ENCODE results near the gene MID1.
A peak's percentile ranks its signal among the peaks of the same experiment; 100 is the strongest.

Gene MID1

DNA sequence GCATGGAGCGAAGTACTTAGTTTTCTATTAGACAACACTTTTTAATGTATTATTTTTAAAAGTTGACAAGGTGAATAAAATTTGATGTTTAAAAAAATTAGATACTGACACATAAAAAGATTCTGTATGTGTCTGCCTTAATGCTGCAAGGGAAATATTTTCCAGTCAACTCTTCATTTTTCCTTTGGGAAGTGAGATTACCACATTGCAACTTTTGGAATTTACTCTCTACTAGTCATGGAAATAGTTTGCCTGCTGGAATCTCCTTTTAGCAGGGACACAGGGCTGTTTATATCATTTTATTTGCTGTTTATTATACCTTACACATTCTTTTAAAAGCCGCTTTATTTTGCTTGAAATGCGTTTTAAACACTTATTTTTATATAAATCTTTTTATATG lies 135.1 kb downstream of the MID1 start:
- peak; percentile 53 for DNase-seq

DNA sequence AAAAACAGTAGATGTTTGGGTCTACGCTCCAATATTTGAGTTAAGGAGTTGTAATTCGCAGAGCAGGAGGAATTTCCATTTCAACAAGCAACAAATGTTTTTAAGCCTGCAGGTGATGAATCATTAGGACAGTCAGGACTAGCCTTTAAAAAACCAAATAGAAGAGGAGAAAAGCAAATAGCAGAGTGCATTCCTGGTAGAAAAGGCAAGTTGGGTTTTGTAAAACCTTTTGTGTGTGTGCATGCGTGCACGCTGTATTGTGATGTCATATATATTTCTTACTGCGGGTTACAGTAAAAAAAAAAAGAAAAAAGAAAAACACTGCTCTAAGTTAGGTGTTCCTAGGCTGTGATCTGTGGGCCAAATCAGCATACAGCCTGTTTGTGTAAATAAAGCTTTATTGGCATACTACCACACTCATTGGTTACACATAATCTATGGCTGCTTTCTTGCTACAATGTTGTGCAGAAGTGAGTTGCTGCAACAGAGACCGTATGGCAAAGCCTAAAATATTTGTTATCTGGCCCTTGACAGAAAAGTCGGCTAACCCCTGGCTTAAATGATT lies 135.6 kb downstream of the MID1 start:
- DNase-seq, result no peak

DNA sequence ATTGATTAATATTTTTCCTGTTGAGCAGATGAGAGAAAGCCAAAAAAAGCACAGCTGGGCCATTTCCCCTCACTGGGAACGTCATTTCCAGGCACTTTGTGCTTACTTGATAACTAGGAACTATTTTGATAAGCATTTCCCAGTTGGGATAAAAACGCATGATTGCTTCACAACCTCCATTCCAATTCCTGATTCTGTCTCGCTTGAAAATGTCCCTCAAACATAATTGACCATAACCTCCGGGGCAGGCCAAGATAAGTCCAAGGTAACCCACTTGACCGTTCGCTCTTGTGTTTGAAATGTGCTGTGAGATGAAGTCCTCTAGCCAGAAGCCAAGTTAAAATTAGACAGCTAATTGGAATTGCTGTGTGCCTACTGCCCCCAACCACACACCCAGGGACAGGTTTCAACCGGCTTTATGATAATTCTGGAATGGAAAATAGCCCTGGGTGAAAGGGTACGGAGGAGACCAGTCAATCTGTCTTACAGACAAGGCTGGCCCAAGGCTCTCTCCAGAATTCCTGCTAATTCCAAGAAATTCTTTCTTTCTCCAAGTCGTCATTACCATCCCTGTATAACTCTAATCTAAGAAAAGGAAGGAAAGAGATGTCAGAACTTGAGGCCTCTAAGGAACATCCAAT lies 137.1 kb downstream of the MID1 start:
- peak; percentile 25 for DNase-seq

DNA sequence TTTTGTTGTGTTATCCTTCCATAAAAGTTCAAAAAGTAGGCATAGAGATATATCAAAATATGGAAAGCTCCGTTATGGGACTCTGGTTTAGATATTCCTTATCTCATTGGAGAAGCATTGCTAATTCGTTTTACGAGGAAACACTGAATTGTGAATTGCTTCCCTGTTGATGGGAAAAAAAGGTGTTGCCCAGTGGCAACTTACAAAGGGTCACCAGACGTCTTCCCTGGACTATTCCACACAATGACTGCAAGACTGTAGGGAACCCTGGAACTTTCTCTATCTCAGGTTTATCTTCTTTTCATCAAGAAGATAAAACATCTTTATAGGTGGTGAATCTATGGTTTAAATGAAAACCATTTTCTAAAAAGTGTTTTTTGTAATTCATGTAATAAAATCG lies 137.7 kb downstream of the MID1 start:
- no peak for DNase-seq

DNA sequence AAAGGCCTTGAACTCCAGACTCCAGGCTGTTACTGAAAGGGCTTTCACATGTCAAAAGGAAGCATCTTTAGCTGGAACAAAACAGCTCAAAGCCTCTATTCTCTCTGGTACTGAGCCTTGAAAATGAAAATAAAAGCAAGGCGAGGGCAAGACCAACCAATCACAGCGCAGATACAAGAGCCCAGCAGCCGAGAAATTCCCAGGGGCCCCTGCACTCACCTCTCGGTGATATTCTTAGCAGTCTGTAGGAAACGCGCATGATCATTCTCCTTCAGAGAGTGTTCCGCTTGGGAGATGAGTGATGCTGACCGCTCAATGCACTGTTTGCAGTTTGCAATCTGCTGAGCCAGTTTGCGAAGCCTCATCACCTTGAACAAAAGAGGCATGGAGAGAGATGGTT lies 138.1 kb downstream of the MID1 start:
- DNase-seq, result no peak

DNA sequence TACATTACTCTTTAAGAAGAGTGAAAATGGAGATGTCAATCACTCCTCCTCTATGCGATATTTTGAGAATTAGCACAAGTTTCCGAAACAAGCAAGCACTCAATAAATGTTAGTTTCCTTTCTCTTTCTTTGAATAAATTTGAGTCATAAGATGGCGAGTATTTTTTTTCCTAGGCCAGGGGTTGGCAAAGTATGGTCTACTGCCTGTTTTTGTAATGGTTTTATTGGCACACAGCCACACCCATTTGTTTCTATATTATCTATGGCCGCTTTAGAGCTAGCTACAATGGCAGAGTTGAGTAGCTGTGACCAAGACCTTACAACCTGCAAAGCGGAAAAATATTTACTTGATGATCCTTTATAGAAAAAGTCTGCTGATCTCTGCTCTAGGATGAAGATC lies 139.5 kb downstream of the MID1 start:
- DNase-seq, result no peak

DNA sequence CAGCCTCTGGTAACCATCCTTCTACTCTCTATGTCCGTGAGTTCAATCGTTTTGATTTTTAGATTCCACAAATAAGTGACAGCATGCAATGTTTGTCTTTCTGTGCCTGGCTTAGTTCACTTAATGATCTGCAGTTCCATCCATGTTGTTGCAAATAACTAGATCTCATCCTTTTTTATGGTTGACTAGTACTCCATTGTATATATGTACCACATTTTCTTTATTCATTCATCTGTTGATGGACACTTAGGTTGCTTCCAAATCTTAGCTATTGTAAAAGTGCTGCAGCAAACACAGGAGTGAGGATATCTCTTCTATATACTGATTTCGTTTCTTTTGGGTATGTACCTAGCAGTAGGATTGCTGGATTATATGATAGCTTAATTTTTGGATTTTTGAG lies 140.9 kb downstream of the MID1 start:
- no peak for DNase-seq

DNA sequence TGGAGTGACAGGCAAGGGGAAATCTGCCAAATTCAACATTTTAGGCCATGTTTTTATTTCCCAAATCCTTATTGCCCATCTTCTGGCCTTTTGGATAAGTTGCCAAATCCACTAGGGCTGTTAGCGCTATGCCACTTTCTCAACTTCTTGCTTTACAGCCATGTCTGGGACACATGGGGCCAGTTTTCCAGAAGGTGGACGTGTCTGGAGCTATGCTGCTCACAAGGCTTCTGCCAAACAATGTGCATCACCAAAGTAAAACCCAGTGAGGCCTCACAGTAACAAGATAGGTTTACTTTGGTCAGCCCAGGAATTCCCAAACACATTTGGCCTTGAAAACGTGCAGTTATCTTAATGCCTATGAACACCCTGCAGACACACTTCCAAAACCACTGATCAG lies 142.9 kb downstream of the MID1 start:
- DNase-seq, result no peak

DNA sequence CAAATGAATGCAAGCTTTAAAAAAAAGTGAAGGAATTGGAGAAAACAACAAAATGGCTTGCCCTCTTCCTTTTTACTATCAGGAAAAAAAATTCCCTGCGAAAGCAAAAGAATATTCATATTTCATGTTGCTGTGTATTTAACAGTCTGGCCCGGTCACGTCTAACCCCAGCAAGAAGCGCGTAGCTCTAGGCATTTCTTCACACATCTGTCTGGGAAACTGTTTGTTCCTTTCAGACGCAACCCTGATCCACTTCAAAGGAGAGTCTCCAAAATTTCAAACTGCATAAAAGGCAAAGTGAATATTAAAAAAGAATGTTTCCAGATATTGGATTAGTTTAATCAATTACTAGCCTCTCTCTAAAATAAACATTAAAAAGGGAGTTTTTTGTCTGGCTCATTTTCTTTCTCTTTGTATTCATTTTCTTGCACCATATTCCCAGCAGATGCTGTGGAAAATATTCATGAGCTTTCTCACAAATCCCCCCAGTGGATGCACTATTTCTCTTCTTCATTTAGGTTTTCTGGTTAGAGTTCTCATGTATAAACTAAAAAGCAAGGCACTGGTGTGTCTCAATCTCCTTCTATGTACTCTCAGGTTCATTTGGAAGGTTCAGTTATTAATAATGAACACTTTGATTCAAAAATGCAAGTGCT lies 145.3 kb downstream of the MID1 start:
- no peak for DNase-seq

DNA sequence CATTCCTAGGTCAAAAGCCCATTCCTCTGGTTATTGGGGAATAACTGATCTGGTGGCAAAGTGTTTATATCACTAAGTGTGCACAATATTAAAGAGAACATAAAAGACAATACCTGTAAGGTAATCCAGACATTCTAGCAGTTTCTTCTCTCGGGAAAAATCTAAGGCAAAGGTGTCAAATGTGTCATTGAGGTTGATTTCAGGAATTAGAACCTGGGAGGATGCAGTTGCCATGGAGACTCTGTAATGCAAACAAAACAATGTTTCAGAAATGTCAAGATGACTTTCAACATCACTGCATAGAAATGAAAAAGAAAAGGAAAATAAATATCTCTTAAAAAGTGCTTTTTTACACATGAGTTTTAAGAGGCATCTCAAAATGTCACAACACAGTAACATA lies 145.9 kb downstream of the MID1 start:
- no peak for DNase-seq

DNA sequence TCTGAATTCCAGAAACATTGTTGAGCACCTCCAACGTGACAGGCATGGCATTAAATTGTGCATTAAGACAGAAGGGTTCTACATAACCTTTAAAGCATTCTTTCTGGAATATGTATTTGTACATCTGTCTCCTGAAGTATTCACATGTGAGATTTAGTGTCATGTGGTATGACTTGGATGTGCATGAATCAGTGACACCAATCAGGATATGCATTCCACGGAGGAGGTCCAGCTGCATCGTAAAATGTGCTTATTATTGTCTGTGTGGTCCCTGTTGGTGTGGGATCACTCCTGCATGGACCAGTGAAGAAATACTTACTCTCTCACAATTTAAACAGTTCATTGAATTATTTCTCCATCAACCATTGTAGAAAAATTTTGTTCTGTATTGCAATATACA lies 149.0 kb downstream of the MID1 start:
- DNase-seq, result no peak

DNA sequence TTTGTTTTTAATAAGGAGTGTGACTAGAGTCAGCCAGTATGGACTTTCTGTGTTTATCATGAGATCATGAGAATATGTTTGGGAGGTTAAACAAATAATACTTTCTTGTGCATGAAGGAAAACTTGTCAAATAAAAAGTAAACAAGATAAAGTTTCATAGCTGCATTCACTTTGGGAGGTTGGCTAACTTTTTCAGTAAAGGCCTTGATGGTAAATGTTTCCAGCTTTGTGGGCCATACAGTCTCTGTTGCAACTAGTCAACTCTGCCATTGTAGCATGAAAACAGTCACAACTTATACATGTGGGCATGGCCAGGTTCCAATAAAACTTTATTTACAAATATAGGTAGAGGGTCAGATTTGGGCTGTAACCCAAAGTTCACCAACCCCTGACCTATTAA lies 150.4 kb downstream of the MID1 start:
- no peak for DNase-seq

DNA sequence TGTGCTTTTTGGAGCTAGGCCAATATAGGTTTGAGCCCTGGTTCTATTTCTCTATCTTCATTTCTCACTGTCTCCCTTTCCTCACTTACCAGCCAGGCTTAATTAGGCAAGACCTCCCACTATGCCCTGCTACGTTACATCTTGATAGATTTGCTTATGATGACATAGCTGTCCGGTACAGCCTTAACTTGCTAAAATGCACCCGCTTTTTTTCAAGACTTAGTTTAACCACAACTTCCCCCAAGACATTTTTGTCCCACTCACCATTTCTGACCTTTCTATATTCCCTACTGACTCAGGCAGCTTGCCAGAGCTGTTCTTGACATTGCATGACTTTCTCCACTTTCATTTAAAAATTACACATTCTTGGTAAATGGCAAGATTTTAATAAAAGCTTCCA lies 152.6 kb downstream of the MID1 start:
- peak; percentile 75 for DNase-seq

DNA sequence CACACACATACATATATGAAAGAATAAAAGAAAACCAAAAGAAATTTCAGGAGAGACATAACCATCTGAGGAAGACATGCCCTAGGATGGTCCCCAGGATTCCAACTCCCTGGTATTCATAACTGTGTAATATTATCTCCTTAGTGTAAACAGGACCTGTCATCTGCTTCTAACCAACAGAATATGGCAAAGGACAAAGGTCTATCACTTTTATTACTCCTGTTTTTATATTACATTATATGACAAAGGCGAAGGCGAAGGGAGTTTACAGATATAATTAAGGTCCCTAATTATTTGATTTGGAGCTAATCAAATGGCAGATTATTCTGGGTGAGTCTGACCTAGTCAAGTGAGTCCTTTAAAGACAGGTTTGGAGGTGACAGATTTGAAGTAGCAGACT lies 155.1 kb downstream of the MID1 start:
- DNase-seq, result no peak

DNA sequence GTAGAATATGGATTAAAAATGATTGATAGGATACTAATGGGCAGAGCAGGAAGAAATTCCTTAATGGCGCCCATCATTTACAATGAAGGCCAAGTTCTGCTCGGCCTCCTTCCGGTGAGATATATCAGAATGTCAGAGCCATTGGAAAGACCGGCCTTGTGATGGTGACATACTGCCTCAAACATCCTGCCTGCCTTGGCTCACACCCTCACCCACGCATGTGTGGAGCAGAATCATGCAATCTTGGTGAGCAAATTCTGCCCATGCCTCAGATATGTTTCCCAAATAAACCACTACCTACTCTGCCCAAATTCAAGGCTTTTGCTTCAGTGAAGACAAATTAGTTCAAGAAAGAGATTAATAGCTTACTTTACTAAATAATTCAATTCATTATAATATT lies 163.3 kb downstream of the MID1 start:
- DNase-seq, result no peak

DNA sequence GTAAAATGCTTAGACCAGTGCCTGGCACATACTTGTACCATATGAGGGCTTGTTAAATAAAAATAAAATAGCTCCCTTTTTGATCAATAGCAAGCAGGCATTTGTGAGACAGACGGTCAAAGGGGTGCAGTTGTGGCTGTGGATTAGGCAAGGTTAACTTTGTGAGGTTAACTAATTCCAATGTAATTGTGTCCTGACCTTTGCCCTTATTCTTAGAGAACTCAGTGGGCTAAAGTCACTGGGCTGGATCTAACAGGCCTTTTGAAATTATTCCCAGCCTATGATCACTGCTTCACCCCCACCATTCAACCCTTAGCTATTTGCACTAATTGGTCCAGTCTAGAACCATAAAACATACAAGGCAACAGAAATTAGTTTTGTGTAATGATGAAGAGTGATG lies 166.4 kb downstream of the MID1 start:
- DNase-seq, result no peak

DNA sequence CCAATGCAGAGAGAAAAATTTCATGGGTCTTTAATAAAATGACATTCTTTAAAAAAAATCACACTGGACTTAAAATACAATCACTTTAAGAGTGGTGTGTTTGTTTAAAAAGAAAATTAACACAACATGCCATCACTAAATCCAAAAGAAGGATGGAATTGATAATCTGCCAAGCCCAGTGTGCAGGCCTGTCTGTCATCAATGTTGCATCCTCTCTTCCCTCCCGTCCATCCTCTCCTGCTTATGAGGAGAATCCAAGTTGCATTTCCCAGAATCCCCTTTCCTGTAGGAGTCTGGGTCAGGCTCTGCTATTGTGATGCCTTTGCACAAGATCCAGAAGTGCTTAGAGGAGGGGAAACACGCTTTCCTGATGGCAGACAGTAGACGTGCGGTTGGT lies 169.4 kb downstream of the MID1 start:
- DNase-seq, result no peak

DNA sequence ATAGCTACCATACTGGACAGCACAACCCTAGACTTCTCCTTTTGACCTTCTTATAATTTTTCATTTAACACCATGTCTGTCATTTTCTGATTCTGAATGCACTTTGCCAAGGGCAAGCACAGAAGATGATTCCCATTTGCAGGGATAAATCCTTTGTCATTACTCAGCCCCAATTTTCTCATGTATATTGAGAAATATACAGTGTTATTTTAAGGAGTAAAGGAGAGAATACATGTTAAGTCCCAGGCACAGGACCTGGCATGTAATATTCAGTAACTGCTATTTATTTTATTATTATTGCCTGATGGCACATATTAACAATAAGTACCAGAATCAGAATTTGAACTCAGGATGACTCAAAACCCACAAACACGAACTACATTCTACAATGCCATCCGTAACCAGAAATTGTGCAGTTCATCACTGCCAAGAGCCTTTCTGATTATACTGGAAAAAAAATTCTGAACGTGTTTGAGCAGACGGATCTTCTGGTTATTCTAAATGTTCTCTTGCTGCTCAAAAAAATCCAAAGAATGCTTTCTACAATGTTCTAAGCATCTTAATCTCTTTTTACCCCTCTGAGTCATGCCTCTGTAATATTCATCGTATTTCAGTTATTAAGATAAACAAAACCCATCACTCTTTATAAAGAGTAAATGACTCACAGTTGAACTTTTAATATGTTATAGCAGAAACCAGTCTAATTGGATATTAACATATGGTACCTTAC lies 170.0 kb downstream of the MID1 start:
- DNase-seq, result peak; percentile 89

DNA sequence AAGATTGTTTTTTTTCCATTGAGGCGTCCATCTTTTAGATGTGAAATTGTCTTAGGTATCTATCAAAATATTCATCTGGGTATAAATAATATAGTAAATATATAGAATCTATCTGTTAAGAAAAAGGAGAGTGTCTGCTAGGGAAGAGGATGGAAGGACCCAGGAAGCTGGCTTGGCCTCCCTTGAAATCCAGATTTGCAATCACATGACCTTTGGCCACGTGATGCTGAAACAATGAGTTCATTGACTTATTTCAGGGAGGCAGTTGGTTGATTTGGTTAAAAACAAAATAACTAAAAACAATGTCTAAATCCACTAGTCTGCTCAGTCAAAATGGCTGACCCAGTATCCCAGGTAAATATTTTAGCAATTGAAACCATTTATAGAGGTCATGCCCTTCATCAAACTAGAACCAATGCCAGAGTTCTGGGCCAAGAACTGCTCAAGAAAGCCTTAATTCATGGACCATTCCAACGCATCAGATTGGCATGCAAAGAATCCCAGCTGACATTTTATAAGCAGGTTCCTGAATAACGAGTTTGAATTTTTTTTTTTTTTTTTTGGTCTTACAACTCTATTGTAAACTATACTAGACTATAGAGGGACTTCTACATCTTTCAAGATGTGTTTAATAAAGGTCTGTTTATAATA lies 172.7 kb downstream of the MID1 start:
- DNase-seq, result peak; percentile 57

DNA sequence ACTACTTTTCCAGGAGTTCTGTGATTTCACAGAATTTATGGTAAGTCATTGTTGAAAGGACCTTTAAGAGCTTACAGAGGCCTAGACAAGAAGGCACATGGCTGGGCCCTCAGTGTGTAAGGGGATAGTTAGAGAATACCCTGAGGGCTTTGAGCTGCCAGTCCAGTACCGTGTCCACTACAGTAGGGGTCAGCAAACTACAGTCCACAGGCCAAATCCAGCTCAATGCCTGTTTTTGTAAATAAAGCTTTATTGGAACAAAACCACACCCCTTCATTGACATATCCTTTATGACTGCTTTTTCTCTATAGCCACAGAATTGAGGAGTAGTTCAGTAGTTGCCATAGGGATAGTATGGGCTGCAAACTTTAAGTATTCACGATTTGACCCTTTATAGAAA lies 176.2 kb downstream of the MID1 start:
- DNase-seq, result no peak

DNA sequence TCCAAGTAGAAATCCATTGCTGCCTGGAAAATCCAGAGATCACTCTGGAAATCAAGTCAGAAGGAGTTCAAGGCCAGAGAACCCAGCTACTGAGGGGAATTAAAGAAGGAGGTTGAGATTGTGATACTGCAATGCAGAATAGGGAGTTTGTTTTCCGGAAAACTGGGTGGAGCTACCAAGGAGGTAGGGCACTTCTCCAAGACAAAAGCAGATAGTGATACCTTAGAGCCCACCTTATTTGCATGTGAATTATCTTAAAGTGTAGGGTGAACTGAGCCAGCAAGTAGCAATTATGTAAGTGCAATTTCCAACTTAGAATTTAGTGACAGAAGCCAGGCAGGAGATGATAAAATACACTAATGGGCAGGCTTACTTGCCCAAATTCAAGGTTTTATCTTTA lies 178.9 kb downstream of the MID1 start:
- no peak for DNase-seq

DNA sequence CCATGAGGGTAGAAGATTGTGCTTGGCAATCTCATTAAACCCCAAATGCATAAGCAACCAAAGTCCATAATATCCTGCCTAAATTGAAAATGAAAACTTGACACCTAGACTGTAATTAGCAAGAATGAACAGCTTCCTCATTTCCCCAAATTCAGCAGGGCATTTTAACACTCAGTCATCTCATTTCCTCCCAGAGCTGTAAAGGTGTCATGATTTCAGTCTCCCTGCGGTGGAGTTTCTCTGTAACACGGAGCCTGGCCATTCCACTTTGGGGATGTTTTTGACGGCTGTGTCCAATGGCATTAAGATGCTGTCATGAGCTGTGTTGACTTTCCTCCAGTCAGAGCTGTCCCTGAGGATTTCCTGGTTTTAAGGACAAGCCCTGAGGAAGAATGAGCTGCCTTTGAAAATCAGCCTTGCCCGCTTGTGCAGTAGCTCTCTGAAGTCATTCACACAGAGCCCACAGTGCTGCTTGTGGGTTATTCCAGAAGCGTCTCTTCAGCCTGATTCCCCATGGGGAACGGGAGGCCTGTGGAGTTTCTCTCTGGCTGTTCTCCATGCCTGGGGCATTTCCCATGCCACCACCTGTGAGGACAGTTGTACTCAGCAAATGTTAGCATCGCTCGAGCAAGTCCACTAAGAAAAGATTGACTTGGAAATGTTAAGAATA lies 187.0 kb downstream of the MID1 start:
- peak; percentile 12 for DNase-seq

DNA sequence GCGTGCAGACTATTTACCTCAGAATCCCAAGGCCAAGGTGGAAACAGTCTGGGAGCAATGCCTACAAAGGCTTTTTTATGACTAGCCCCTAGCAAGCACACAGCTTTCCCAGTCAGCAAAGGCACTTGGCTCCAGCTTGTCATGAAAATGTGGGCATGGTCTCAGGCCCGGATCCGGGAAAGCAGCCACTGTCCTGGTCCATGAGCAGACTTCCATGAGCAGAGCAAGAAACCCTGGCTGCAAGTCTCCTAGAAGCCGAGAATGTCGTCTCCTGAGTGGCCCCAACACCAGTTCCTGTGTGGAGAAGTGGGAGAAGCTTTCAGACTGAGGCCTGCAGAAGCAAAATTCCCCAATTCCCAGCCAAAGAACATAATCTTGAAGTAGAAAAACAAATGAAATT lies 190.5 kb downstream of the MID1 start:
- DNase-seq, result no peak
